GM21367 (cell line): ENCODE data around the gene BMPR1B.

ENCODE experiments used
- ATAC-seq: cut with Tn5 transposase; IDR thresholded peaks from one replicate; pipeline ENCODE4 v1.9.1; 2021; ENCODE audit not compliant: unreplicated experiment

Gene BMPR1B

GRCh38 chr4:95080969-95081368, 323.2 kb downstream of the BMPR1B start:
- no peak for ATAC-seq

GRCh38 chr4:95084584-95084983, 326.8 kb downstream of the BMPR1B start:
- ATAC-seq, result no peak

GRCh38 chr4:95085124-95085833, 327.5 kb downstream of the BMPR1B start:
- no peak for ATAC-seq

- no peak for ATAC-seq
Observed at GRCh38 chr4:95086551-95086950, 328.8 kb downstream of the BMPR1B start.

GRCh38 chr4:95087657-95088455, 330.1 kb downstream of the BMPR1B start:
- ATAC-seq, result no peak

DNA sequence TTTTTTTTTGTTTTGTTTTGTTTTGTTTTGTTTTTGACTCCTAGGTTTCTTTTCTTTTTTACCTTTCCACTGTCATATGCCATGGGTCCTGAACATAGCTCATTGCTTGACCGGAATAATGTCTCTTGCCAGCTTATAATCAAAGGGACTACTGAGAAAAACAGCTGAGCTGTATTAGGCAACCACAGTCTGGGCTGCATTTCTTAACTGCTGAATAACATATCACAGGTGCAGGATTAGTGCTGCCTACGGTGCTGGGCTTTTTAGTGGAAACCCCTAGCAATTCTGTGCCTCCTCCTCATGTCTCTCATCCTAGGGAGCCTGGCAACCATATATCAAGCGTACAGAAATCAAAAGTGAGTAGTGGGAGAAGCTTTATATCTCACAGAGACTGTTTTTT, 333.5 kb downstream of the BMPR1B start:
- no peak for ATAC-seq

DNA sequence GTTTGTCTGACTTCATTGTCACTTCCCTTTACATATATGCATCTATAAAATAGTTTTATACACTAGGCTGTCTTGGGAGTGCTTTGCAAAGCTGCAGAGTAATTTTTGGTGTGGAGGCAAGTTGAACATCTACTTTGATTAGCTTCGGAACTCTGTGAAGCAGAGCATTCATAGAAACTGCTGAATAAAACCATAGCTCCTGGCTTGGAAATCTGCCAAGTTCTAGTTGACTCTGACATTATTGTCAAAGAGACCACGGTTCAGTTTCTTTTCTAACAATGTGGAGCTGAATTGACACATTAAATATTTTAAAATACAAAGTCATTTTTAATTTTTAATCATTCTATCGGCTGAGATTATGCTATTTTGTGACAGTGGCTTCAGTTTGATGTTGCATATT, 335.0 kb downstream of the BMPR1B start:
- no peak for ATAC-seq

- no peak for ATAC-seq
Observed at GRCh38 chr4:95093460-95093859, 335.7 kb downstream of the BMPR1B start.

GRCh38 chr4:95093936-95094929, 336.5 kb downstream of the BMPR1B start:
- no peak for ATAC-seq

DNA sequence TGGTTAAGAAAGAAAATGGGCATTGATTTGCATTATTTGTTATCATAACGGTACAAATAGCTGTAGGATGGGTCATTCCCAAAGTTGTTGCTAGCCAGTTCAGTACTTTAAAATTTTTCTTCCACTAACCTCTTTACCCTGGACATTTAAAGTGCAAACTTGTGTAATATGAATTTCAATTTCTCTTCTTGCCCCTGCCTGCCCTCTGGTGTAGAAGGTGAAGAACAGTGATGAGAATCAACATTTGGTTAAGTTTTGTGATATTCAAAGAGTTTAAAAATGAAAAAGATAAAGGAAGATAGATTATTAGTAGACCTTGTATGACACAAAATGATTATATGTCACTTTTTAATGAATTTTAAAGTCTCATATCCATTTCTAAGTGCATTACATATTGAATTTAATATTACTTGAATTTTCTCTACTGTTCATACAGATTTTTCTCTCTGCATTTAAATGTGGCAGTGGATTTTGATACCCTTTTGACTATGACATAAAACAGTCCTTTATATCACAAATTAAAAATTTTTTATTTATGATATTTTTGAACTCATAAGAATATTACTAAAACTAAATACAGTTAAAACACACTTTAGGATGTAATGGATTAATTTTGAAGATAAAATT, 337.7 kb downstream of the BMPR1B start:
- no peak for ATAC-seq

- ATAC-seq, result no peak
Observed at GRCh38 chr4:95102162-95102790, 344.5 kb downstream of the BMPR1B start.

- no peak for ATAC-seq
Observed at GRCh38 chr4:95105112-95105511, 347.4 kb downstream of the BMPR1B start.

DNA sequence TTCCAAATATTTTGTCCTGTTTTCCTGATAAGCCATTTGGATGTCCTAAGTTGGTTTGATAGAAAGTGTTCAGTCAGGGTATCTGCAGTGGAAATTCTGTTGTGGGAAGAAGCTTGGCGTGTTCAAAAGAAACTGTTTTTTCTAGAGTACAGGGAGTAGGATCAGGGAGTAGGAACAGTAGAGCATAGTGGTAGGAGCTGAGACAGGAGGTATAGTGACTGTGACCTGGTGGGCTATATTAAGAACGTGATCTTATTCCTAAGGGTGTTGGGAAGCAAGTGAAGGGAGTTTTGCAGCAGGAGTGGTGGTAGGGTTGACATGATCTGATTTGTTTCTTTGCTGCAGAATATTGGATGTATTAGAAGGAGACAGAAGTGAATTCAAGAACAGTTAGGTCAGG, 348.2 kb downstream of the BMPR1B start:
- ATAC-seq, result no peak

GRCh38 chr4:95106408-95106928, 348.7 kb downstream of the BMPR1B start:
- ATAC-seq, result no peak

DNA sequence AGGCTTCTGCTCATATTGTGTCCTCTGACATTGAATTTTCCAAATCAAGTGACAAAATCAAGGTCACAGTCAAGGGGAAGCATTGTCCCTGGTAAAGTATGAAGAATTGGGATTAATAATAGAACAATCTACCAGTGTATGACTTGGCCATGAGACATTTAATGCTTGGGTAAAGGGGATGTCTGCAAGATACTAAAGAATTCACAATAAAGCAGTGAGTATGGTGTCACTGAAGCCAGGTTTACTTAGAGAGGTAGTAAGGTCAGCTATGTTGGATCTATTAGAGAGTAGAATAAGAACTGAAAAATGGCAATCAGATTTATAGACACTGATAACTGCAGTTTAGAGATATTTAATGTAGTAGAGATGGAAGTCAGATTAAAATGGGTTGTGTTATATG, 349.2 kb downstream of the BMPR1B start:
- no peak for ATAC-seq

- ATAC-seq, result no peak
Observed at GRCh38 chr4:95107635-95108034, 349.9 kb downstream of the BMPR1B start.

GRCh38 chr4:95108883-95109421, 351.2 kb downstream of the BMPR1B start:
- ATAC-seq, result no peak

GRCh38 chr4:95114521-95114920, 356.8 kb downstream of the BMPR1B start:
- ATAC-seq, result no peak

DNA sequence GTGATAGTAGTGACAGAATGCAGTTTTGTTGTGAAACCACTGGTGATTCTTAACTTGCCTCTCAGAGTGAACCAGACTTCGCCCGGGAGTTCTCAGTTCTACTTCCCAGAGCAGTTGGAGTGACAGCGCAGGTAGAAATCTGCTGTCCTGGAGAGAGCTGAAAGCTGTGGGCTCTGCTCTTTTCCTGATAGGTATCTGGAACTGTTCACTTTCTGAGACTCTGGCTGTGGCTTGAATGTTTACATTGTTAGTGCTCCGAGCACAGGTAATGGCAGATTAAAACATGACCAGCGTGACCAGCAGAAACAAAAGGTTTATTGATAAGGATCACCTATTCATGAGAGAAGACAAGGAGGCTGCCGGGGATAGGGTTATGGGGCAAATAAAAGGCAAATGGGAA, 360.7 kb downstream of the BMPR1B start:
- no peak for ATAC-seq

GRCh38 chr4:95120456-95120855, 362.7 kb downstream of the BMPR1B start:
- no peak for ATAC-seq
